SK-MEL-5 (cell line): ENCODE data around the gene TM2D1. TPM values are rescaled to one million over a fixed set of nuclear protein-coding genes. Genes with fewer than 3 reads are reported as not detected.

ENCODE experiments used
- DNase-seq: peaks from one replicate; pipeline ENCODE4 v3.0.0-alpha.2; 2016; ENCODE audit warnings: low read depth, low spot score
- in situ Hi-C: cut with HindIII; loops from 2 replicates; pipeline ENCODE4 v1.10.0; 2016; ENCODE audit warnings: low sequenced_read_pairs, high pct_unique_total_duplicates, low pct_unique_long_range_greater_than_20kb
- polyA plus RNA-seq, 2 experiments: library from polyadenylated mRNA; depleted of rRNA; stranded (reverse); fragments of >200 nt; gene quantifications; 2 replicates each; pipeline ENCODE4 v1.2.3, GENCODE V29; 2015
- total RNA-seq: library from RNA; depleted of rRNA; stranded (reverse); fragments of >200 nt; shearing (Covaris generic); gene quantifications from 2 replicates; pipeline ENCODE4 v1.2.3, GENCODE V29; 2014; rRNA removed

Gene TM2D1
- 90.0 and 96.9 TPM in 2 replicates for total RNA-seq
- 88.7 and 97.5 TPM in 2 replicates for polyA plus RNA-seq (2015; cell fraction: cytosol; rRNA removed)
- polyA plus RNA-seq (2015; cell fraction: nucleus; rRNA removed) = 41.5 and 50.3 TPM in 2 replicates

DNA sequence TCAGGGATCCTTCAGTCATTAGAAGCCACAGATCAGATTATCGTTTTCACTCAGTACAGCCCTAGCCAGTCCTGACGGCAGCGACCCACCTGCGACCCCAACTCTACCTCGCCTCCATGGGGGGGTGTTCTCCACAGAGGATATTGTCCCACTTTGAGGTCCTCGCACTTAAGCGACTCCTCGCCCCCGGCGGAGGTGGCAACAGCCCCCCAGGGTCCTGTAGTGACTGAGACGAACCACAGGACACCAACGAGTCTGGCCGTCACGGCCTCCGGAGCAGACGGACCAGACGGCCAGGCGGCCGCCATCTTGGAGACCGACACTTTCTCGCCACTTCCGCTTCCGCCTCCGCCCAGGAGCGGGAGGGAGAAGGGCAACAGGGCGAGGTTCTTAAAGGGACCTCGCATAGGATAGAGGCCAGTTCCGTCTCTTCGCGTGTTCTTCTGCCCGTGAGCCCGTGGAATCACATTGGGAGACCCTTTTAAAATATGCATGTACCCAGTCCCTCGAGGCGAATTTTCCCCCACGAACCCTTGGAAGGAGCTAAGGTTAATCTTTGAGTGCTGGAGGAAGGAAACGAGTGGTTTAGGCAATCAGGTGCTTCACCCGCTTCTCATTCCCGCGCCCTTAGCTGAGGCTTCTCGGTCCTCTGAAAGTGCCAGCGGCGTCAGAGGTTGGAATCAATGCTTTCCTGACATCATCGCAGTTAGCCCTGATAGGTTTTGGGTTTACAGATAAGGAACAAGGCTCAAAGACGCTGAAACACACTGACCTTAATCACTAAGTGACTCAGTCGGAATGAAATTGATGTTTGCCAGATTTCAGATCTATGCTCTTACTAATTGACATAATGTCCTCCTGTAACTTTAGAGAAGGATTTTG, at the start of gene TM2D1:
TSS of gene TM2D1 (minus strand) at position 329 of the 882 bp plus-strand sequence. CDS start at position 308, 21 bp downstream.
- in situ Hi-C loops = no loop called here
- DNase-seq = peak; percentile 92

DNA sequence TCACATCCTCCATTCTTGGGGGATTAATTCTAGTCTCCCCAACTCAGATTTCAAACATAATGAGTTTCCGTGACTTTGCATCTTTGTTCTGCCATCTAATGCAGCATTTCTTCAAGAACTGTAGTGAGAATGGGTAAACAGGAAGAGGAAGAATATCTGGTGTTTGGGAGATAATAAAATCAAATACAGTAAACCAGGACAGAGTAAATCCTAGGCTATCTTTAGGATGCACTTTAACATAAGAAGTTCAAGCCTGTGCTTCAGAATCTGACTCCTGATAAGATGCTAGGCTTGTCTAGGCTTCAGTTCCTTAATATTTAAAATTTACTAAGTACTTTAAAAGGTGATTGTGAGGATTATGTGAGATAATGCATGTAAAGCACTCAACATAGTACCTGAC, 45.2 kb upstream of the TM2D1 start:
- in situ Hi-C loops = no loop called here
- no peak for DNase-seq

DNA sequence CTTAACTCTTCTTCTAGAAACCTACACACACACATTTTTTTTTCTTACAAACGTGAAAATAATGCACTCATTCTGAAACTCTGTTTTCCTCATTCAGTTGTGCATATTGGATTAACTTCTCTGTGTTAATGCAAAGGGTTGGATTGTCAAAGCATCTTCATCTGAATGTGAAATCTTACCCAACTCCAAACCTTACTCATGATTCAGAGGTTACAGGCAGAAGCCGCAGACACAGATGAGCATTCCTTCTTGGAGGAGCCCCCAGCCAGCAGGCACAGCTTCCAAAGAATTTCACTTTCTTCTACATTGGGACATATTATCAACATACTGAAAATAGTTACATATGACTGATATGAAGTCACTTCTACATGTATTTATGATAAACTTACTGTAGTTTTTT, 33.0 kb upstream of the TM2D1 start:
- in situ Hi-C loops = no loop called here
- DNase-seq = no peak

DNA sequence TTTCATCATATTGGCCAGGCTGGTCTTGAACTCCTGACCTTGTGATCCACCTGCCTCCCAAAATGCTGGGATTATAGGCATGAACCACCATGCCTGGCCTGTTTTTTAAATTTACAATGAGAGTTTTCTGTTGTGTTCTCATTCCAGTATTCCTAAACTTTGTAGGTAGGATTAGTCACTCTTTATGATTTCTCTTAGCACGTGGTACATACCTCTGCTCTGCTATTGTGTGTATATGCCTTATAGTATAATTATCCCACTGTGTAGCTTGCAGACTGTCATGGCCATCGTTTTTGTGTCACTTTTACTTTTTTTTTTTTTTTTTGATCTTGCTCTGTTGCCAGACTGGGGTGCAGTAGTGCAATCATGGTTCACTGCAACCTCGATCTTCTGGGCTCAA, 31.8 kb upstream of the TM2D1 start:
- in situ Hi-C loops = no loop called here
- no peak for DNase-seq

DNA sequence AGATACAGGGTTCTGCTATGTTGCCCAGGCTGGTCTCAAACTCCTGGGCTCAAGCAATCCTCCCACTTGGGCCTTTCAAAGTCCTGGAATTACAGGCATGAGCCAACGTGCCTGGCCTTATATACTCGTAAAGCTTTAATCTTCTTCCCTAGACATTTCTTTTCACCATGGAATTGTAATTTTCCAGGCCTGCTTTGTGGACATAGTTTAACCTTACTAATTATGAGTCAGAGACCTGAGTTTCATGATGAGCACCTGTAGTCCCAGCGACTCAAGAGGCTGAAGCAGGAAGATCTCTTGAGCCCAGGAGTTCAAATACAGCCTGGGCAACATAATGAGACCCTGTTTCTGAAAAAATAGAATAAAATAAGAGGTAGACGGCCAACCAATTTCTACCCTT, 29.6 kb upstream of the TM2D1 start:
- no peak for DNase-seq
- in situ Hi-C loops = no loop called here

DNA sequence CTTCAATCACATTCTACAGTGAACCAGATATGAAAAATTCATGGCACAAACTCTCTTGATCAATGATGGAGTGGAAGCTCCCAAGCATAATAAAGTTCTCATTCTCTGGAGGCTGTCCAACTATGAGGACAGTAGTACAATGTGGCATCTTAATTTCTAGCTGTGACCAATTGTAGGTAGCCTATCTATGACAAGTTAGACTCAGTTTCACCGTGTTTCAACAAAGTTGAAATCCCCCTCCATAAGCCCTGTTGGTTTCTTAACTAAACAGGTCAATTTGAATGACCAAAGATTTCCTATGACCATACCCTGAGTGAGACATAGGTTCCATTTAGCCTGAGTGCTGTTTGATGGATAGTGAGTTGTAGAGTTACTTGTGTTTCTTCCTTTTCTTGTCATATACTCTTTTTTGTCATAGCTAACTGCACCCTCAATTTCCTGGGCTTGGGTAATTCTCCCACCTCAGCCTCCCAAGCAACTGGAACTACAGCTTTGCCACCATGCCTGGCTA, 29.1 kb upstream of the TM2D1 start:
- in situ Hi-C loops = no loop called here
- no peak for DNase-seq

DNA sequence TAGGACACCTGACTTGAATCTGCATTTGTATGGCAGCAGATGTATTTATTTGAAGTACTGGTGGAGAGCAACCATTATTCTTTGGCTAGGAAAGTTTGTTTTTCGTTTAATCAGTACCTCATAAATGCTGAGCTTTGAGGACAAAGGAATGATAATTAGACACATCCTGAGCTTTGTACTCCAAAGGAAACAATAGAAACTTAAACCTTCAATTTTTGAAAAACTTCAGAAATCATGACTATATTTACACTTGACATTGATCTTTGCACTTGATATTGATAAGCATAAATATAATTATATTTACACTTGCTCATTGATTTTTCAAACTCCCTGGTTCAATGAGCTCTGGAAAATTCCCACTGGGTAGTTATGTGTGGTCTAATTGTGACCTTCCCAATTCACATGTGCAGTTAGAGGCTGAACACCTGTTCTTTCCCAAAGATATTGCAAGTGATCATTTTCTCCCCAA, 28.0 kb upstream of the TM2D1 start:
- in situ Hi-C loops = no loop called here
- DNase-seq = no peak

DNA sequence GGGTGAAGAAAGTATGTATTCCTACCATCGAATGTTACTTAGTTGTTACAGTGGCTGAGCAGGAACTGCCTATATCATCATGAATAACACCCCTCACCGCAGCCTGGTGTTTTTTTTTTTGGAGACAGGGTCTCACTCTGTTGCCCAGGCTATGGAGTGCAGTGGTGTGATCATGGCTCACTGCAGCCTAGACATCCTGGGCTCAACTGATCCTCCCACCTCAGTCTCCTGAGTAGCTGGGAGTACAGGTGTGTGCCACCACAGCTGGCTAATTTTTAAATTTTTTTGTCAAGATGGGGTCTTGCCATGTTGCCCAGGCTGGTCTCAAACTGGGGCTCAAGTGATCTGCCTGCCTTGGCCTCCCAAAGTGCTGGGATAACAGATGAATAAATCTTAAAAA, 24.6 kb upstream of the TM2D1 start:
- no peak for DNase-seq
- in situ Hi-C loops = no loop called here

DNA sequence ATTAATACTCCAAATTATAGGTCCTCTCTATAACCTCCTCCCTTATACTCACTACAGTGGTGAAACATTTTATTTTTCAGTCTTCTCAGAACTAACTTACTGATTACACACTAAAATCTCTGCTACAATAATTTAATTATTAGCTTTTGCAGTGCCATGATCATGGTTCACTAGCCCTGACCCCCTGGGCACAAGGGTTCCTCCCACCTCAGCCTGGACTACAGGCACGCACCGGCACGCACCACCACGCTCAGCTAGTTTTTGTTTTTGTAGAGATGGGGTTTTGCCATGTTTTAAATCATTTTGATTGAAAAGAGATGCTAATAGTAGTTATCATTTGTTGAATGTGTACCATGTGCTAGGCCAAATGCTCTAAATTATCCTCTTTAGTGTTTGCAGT, 23.6 kb upstream of the TM2D1 start:
- no peak for DNase-seq
- in situ Hi-C loops = no loop called here

DNA sequence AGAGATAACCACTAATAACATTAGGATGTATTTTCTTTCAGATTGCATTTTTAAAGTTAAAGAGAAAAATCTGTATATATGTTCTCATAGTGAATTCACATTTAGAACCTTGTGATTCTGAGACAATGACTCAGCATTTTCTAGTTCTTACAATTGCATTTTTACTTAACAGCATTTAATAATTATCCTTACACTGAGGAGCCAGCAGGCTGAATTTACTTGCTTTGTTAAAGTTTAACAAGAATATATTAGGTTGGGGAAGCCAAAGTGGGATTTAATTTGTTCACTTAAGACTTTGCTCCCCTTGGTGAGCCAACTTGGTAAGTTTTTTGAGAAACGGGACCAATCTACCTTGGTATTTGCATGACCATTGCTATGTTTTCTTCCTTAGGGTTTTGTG, 21.9 kb upstream of the TM2D1 start:
- in situ Hi-C loops = no loop called here
- no peak for DNase-seq

DNA sequence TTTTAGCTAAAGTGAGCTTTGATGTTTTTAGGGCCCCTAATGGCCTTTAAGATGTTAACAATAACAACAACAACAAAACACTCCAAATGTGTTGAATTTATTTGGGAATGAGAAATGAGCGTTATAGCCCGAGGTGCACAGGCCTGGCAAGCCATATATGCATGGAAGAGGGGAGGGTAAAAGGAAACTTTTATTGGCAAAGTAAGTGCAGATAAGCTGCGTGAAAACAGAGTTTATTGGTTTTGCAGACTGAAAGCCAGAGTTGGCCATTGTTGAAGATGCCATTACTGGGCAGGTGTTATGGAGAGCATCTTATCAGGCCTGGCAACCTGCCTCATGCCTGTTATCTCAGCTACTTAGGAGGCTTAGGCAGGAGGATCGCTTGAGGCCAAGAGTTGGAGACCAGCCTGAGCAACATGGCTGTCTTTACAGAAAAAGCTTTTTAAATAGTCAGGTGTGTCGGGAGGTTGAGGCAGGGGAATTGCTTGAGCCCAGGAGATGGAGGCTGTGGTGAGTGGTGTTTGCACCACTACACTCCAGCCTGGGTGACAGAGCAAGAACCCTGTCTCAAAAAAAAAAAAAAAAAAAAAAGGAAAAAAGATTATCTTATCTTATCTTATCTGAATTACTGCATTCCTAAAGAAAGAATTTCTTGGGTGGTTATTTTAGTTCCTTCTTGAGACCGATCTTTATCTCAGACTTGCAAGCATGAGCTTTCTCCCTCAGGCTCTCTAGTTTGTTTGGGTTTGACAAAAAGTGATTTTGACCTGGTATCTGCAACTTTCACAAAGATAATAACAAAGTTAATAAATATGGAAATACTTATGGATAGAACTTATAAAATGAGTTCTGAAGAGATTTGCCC, 19.0 kb upstream of the TM2D1 start:
- DNase-seq = no peak
- in situ Hi-C loops = no loop called here

DNA sequence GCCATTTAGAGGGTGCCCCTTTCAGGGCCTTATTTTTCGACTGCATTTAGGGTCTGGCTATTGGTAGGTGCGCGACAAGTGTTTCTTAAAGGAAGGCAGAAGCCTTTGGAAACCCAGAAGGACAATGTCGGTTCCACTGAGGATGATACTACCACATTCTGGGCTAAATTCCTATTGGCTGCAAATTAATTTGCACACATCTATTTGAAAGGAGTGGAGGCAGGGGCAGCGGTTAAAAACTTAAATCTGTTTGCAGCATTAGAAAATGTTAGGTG, 18.4 kb upstream of the TM2D1 start:
- no peak for DNase-seq
- in situ Hi-C loops = no loop called here

DNA sequence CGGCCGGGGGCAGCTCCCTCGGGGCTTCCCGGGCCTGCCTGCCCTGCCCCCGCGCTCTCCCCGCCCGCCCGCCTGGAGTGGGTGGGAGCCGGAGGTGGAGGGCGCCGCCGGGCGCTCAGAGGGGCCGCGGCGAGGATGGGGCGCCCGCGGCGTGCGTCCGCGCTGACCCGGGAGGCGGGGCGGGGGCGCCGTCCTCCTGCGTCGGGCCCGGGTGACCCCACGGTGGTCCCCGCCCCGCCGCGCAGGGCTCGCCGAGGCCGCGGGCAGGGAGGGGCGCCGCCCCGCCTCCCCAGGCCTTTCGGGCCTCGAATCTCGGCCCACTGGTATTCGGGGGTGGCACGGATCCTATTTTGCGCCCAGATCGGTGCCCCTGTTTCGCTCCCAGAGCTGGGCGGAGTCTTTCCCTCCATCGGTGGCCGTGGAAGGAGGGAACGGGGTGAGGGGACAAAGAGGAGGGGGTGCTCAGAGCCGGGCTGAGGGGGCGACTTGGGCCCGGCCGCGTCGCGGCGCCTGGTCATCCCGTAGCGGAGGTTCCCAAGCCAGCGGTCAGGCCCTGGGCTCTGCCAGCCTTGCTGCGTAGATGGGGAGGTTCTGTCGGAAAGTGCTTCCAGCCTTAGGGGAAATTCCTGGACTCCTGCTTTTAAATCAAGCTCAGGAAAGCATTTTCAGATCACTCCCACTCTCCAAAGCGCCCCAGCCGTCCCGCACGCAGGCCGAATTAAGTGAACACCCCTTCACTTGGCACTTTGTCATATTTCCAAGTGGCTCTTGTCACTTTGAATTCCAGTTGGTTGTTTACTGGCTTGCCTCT, 17.9 kb upstream of the TM2D1 start:
- peak; percentile 42 for DNase-seq
- in situ Hi-C loops = no loop called here

DNA sequence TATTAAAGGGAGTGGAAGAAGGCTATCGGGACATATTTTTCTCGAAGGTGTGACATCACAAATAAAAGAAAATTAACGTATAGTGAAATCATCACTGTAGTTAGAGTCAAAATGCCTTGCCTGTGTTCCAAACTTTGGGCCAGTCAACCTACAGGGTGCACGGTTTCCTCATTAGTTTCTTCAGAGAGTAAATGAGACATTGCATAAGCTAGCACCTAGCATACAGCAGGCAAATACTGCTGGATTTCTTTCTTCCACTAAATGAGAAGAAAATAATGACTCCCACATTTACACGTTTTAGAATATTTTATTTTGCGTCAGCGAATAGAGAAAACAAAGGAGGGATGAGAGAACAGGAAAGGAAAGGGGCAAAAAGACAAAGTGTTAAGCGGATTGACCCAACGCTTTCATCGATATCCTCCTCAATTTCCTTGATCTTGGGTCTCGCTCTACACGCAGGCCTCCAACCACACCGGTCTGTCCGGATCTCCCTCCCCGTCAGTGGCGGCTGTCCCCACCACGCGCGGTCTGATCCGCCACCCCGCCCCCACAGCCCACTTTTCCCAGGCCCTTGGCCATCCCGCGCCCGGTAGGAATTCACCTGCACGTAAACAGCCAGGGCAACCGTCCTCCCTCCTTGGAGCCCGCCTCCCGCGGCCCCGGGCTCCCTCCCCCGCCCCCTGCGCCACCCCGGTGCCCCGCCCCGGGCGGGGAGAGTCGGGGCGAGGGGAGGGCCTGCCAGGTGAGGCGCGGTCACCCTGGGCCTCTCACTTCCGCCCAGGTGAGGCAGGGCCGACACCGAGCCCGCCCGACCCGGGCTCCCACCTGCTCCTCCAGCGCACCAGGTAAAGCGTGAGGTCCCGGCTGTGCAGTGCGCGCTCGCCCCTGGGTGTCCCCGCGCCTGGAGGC, 17.0 kb upstream of the TM2D1 start, which contains the start of gene PATJ:
TSS of gene PATJ (plus strand) at position 770 of the 909 bp plus-strand sequence. CDS start 20,413 bp downstream, outside the sequence.
- in situ Hi-C loops = no loop called here
- DNase-seq = peak; percentile 22

DNA sequence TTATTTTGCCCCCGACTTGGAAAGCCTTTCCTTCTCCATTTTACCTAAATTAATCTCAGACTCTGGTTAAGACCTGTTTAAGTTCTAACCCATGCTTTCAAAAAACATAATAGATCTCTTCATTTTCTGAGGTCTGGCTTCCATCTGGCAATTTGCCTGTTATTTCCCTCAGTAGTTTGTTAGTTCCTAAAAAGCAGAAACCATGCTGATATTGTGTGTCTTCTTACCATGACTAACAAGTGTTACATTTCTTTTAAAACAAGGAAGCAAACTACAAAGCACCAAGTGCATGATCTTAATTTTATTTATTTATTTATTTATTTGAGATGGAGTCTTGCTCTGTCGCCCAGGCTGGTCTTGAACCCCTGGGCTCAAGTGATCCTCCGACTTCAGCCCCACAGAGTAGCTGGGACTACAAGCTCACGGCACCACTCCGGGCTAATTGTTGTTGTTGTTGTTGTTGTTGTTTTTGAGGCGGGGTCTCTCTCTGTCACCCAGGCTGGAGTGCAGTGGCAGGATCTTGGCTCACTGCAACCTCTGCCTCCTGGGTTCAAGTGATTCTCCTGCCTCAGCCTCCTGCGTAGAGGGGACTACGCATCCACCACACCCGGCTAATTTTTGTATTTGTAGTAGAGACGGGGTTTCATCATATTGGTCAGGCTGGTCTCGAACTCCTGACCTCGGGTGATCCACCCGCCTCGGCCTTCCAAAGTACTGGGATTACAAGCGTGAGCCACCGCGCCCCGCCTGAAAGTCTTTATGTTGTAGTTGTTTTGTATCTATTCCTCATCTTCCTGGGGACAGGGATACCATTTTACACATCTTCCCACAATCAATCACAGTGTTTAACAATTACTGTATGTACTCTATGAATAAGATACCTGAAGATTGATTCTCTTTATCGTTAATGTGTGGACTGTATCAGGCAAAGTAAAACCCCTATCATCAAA, 16.1 kb upstream of the TM2D1 start:
- in situ Hi-C loops = no loop called here
- no peak for DNase-seq

DNA sequence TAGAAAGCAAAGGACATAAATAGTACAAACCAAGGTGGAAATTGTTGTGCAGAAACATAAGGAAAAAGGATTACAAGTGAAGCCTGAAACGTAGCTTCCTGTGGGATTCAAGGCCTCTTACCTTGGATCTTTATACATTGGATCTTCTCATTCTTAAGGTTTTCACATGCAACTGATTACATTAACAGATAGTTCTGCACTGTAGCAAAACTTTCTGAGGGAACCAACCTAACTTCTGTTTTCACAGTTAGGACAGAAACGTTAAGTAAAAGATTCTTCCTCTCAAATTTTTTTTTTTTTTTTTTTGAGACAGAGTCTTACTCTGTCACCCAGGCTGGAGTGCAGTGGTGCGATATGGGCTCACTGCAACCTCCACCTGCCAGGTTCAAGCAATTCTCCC, 7.8 kb upstream of the TM2D1 start:
- in situ Hi-C loops = no loop called here

More for the DNA sequence above, 7.8 kb upstream of the TM2D1 start:
- DNase-seq = no peak
